BJ (cell line): ENCODE data around the gene OMG. TPM values are rescaled to one million over a fixed set of nuclear protein-coding genes. Genes with fewer than 3 reads are reported as not detected.
A peak's percentile ranks its signal among the peaks of the same experiment; 100 is the strongest.

Experiments
- CTCF ChIA-PET: fragments of 350-600 bp; formaldehyde crosslinking; extraction: SDS; loops from one replicate; lab custom pipeline; 2021; ENCODE audit warnings: antibody characterized with exemption, inconsistent platforms; lab: Yijun Ruan, JAX
- POLR2A ChIA-PET: fragments of 300-600 bp; sonication (Branson Sonifier 250); formaldehyde crosslinking; extraction: SDS; loops from one replicate; lab custom pipeline; 2021; ENCODE audit warnings: antibody characterized with exemption; lab: Charles Lee
- DNase-seq: peaks from one replicate; pipeline ENCODE4 v3.0.0-alpha.2; 2011; ENCODE audit warnings: low read depth
- H3K27me3 ChIP-seq: 2 replicates; pipeline ENCODE4 v1.6.0; 2011; ENCODE audit warnings: low read length; ENCODE audit not compliant: control insufficient read depth, insufficient read depth
- H3K36me3 ChIP-seq: 2 replicates; pipeline ENCODE4 v1.5.1; 2011; ENCODE audit warnings: low read length; ENCODE audit not compliant: control insufficient read depth, insufficient read depth
- H3K4me3 ChIP-seq: 2 replicates; pipeline ENCODE4 v1.5.1; 2011; ENCODE audit warnings: low read depth, mild to moderate bottlenecking, control low read depth, low read length
- CTCF ChIP-seq: IDR thresholded peaks from 2 replicates; pipeline ENCODE4 v1.5.1; 2011; ENCODE audit warnings: low read depth, mild to moderate bottlenecking, control low read depth, inconsistent platforms, low read length, moderate library complexity; ENCODE audit not compliant: insufficient read depth
- polyA plus RNA-seq: library from polyadenylated mRNA; depleted of rRNA; stranded (reverse); fragments of >200 nt; gene quantifications from 2 replicates; pipeline ENCODE4 v1.2.3, GENCODE V29; 2011

The OMG gene
- polyA plus RNA-seq, 1 experiment, result 0.13 TPM

GRCh38 chr17:31273516-31273915 lies 23.5 kb downstream of the OMG start:
- DNase-seq, result no peak
- no peak overlapping the region for H3K4me3 ChIP-seq
- no peak for TF ChIP-seq CTCF
- CTCF ChIA-PET, result no interaction called here
- peaks cover 2% of the 10 kb centered on the region; the same call in 1 of the 2 replicates for H3K36me3 ChIP-seq
- no peaks in the 10 kb centered on the region for H3K27me3 ChIP-seq
- POLR2A ChIA-PET, result no interaction called here

GRCh38 chr17:31272803-31273202 lies 24.2 kb downstream of the OMG start:
- TF ChIP-seq CTCF, result no peak
- Histone ChIP-seq H3K27me3 (no peaks in the 10 kb centered on the region), H3K36me3 (peaks cover 2% of the 10 kb centered on the region; the same call in 1 of the 2 replicates), H3K4me3 (no peak overlapping the region)
- ChIA-PET CTCF (no interaction called here), POLR2A (no interaction called here)
- DNase-seq, result no peak

GRCh38 chr17:31272236-31272635 lies 24.8 kb downstream of the OMG start:
- no peak for TF ChIP-seq CTCF
- POLR2A ChIA-PET, result no interaction called here
- H3K36me3 ChIP-seq, result no peaks in the 10 kb centered on the region

GRCh38 chr17:31269578-31269983 lies 27.5 kb downstream of the OMG start:
- peak; percentile 95 for DNase-seq
- H3K36me3 ChIP-seq, result no peaks in the 10 kb centered on the region
- H3K27me3 ChIP-seq, result no peaks in the 10 kb centered on the region
- H3K4me3 ChIP-seq, result no peak overlapping the region
- no peak for TF ChIP-seq CTCF
- ChIA-PET POLR2A (no interaction called here), CTCF (interaction anchor here (1.2 kb wide), 1 partner anchor 15 kb away, joined by 5 read pairs; no protein-coding TSS in a partner anchor)

More at GRCh38 chr17:31272236-31272635, 24.8 kb downstream of the OMG start:
- DNase-seq, result no peak
- CTCF ChIA-PET, result no interaction called here
- H3K27me3 ChIP-seq, result no peaks in the 10 kb centered on the region
- no peak overlapping the region for H3K4me3 ChIP-seq

GRCh38 chr17:31269036-31269577 lies 27.9 kb downstream of the OMG start:
- DNase-seq, result no peak
- Histone ChIP-seq H3K36me3 (no peaks in the 10 kb centered on the region), H3K4me3 (no peak overlapping the region), H3K27me3 (no peaks in the 10 kb centered on the region)
- CTCF ChIA-PET, result interaction anchor here (1.2 kb wide), 1 partner anchor 15 kb away, joined by 5 read pairs; no protein-coding TSS in a partner anchor
- POLR2A ChIA-PET, result no interaction called here
- TF ChIP-seq CTCF, result no peak
